Osteocyte (in vitro differentiated cells): Measurements from ENCODE around the gene TPD52L2. TPM values are rescaled to one million over a fixed set of nuclear protein-coding genes. Genes with fewer than 3 reads are reported as not detected.
A peak's percentile ranks its signal among the peaks of the same experiment; 100 is the strongest.
"Not testable (repeated sequence)": the region's sequence is repeated elsewhere in the genome, so short reads cannot be mapped to it uniquely, and the experiment has no call there.

Experiments
- DNase-seq: peaks from one replicate; pipeline ENCODE4 v3.0.0; 2021; ENCODE audit warnings: mixed read lengths; ENCODE audit not compliant: unreplicated experiment; ENCODE audit errors: extremely low spot score
- H3K27ac Mint-ChIP-seq: one replicate; pipeline ENCODE4 v1.8.0; 2021; ENCODE audit warnings: mild to moderate bottlenecking, mixed read lengths; ENCODE audit not compliant: unreplicated experiment
- H3K27me3 Mint-ChIP-seq: one replicate; pipeline ENCODE4 v1.8.0; 2021; ENCODE audit warnings: mixed read lengths; ENCODE audit not compliant: unreplicated experiment
- H3K36me3 Mint-ChIP-seq: one replicate; pipeline ENCODE4 v1.8.0; 2021; ENCODE audit warnings: mixed read lengths; ENCODE audit not compliant: unreplicated experiment
- H3K4me1 Mint-ChIP-seq: one replicate; pipeline ENCODE4 v1.8.0; 2021; ENCODE audit warnings: mixed read lengths; ENCODE audit not compliant: unreplicated experiment
- H3K4me3 Mint-ChIP-seq: one replicate; pipeline ENCODE4 v1.8.0; 2021; ENCODE audit warnings: mild to moderate bottlenecking, moderate library complexity, mixed read lengths; ENCODE audit not compliant: unreplicated experiment
- H3K9me3 Mint-ChIP-seq: one replicate; pipeline ENCODE4 v1.8.0; 2021; ENCODE audit warnings: mixed read lengths; ENCODE audit not compliant: unreplicated experiment
- total RNA-seq: library from RNA; stranded (reverse); gene quantifications from 2 replicates; pipeline ENCODE4 v1.2.1, GENCODE V29; 2021
- TF ChIP-seq, protein P1 (sequence below): fragments of 200-600 bp; sonication (generic); IDR thresholded peaks from 2 replicates; pipeline ENCODE4 v1.5.0; 2021; ENCODE audit warnings: antibody characterized with exemption, mild to moderate bottlenecking, moderate library complexity

The TPD52L2 gene
- total RNA-seq, 1 donor from 2014 or later, result 102 TPM

DNA sequence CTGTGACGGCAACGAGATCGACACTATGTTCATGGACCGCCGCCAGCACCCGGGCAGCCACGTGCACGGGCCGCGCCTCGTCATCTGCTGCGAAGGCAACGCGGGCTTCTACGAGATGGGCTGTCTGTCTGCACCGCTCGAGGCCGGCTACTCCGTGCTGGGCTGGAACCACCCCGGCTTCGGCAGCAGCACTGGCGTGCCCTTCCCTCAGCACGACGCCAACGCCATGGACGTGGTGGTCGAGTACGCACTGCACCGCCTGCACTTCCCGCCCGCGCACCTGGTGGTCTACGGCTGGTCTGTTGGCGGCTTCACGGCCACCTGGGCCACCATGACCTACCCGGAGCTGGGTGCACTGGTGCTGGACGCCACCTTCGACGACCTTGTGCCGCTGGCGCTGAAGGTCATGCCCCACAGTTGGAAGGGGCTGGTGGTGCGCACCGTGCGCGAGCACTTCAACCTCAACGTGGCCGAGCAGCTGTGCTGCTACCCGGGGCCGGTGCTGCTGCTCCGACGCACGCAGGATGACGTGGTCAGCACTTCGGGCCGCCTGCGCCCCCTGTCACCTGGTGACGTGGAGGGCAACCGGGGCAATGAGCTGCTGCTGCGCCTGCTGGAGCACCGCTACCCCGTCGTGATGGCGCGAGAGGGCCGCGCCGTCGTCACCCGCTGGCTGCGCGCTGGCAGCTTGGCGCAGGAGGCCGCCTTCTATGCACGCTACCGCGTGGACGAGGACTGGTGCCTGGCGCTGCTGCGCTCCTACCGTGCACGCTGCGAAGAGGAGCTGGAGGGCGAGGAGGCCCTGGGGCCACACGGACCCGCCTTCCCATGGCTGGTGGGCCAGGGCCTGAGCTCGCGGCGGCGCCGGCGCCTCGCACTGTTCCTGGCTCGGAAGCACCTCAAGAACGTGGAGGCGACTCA, 2.8 kb upstream of the TPD52L2 start:
- Mint-ChIP-seq H3K27ac (no peak overlapping the region), H3K4me1 (peaks cover 44% of the 10 kb centered on the region), H3K27me3 (no peaks in the 10 kb centered on the region), H3K36me3 (no peaks in the 10 kb centered on the region), H3K9me3 (no peaks in the 10 kb centered on the region), H3K4me3 (no peak overlapping the region)
- DNase-seq, result no peak
- TF ChIP-seq, protein P1, sequence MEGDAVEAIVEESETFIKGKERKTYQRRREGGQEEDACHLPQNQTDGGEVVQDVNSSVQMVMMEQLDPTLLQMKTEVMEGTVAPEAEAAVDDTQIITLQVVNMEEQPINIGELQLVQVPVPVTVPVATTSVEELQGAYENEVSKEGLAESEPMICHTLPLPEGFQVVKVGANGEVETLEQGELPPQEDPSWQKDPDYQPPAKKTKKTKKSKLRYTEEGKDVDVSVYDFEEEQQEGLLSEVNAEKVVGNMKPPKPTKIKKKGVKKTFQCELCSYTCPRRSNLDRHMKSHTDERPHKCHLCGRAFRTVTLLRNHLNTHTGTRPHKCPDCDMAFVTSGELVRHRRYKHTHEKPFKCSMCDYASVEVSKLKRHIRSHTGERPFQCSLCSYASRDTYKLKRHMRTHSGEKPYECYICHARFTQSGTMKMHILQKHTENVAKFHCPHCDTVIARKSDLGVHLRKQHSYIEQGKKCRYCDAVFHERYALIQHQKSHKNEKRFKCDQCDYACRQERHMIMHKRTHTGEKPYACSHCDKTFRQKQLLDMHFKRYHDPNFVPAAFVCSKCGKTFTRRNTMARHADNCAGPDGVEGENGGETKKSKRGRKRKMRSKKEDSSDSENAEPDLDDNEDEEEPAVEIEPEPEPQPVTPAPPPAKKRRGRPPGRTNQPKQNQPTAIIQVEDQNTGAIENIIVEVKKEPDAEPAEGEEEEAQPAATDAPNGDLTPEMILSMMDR, result no peak

DNA sequence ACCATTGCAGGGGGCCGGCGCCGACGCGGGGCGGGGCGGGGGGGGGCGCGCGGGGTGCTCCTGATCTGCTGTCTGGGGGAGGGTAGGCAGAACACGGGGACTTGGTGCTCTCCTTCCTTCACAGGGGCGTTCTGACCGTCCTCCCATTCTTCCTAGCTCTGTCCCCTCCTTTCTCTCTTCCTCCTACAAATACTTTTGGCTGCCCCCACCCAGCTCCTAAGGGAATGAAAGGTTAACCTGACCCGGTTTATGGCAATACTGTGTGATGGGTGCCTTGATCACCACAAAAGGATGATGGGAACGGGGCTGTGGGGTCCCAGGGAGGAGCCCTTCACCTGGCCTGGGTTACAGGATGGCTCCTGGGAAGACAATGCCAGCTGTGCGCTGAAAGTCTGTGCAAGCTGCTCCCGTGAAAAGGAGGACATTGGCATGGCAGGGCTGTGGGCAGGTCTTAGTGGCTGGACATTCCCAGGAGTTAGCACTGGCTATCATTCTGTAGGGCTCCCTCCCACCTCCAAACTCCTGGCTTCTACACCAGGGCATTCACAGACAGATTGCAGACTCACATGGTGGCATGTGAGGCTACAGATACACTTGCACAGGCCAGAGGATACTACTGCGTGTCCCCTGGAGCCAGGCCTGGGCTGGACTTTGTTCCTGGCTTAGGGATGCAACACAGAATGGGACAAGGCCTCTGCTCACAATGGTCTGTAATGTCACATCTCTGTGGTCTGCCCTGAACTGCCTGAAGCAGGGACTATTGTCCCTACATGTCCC, 1.9 kb upstream of the TPD52L2 start:
- TF ChIP-seq, protein P1, result no peak
- H3K27ac Mint-ChIP-seq, result peak overlapping the region; percentile 84
- DNase-seq, result no peak

DNA sequence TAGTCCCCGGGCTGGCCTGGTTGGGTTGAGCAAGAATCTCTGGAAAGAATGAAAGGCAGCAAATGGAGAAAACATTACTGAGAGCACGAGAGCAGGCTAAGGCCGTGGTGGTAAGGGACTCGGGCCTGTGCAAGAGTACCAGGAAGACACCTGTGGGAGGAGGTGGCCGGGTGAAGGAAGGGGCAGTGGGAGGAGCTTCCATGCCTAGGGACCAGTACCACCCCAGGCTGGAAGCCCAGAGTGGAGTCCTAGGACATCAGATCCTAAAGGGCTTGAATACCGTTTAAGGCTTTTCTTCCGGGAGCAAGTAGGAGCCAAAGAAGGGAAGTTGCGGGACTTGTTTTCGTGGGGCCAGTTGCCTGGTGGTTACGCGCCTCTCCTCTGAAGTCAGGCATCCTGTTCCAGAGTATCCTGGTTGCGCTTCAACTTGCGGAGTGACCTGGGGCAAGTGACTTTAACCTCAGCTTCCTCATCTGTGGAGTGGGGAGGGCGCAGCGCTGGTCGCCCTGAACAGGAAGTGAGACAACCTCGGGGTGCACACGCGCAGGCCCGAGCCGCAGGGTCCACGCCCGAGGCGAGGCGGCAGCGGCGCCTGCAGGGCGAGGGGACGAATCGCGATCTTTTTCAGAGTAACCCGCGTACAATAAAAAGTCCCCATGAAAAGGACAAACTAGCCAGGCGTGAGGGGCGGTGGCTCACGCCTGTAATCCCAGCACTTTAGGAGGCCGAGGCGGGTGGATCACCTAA, 1.1 kb upstream of the TPD52L2 start:
- peak overlapping the region; percentile 91 for H3K4me3 Mint-ChIP-seq
- H3K27me3 Mint-ChIP-seq, result no peaks in the 10 kb centered on the region
- H3K36me3 Mint-ChIP-seq, result peaks cover 4% of the 10 kb centered on the region
- peaks cover 33% of the 10 kb centered on the region for H3K4me1 Mint-ChIP-seq
- DNase-seq, result no peak
- no peaks in the 10 kb centered on the region for H3K9me3 Mint-ChIP-seq
- H3K27ac Mint-ChIP-seq, result peak overlapping the region; percentile 84
- TF ChIP-seq, protein P1, result peak; percentile 68

More for the DNA sequence above, 1.9 kb upstream of the TPD52L2 start:
- Mint-ChIP-seq H3K4me3 (peak overlapping the region; percentile 91), H3K9me3 (no peaks in the 10 kb centered on the region), H3K27me3 (no peaks in the 10 kb centered on the region), H3K36me3 (peaks cover 2% of the 10 kb centered on the region), H3K4me1 (peaks cover 39% of the 10 kb centered on the region)

DNA sequence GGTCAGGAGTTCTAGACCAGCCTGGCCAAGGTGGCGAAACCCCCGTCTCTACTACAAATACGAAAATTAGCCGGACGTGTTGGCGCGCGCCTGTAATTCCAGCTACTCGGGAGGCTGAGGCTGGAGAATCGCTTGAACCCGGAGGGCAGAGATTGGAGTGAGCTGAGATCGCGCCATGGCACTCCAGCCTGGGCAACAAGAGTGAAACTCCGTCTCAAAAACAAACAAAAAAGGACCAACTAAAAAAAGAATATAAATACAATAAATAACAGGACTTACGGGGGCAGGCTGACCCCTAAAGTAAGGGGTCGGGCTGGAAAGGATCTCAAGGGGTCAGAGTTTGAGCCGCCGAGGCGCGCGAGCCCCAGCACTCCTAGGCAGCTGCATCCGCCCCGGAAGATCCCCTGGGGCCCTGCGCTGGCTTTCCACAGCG, 509 bp upstream of the TPD52L2 start:
- no peak for DNase-seq
- Mint-ChIP-seq H3K4me3 (peak overlapping the region; percentile 91), H3K27me3 (no peaks in the 10 kb centered on the region), H3K27ac (peak overlapping the region; percentile 84), H3K4me1 (peaks cover 27% of the 10 kb centered on the region), H3K36me3 (peaks cover 5% of the 10 kb centered on the region), H3K9me3 (no peaks in the 10 kb centered on the region)
- TF ChIP-seq, protein P1, result no peak

DNA sequence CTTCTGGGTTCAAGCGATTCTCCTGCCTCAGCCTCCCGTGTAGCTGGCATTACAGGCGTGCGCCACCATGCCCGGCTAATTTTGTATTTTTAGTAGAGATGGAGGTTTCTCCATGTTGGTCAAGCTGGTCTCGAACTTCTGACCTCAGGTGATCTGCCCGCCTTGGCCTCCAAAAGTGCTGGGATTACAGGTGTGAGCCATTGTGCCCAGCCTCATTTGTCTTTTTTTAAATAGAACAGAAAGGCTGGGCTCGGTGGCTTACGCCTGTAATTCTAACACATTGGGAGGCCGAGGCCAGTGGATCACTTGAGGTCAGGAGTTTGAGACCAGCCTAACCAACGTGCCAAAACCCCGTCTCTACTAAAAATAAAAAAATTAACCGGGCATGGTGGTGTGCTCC, 2.0 kb downstream of the TPD52L2 start:
- Mint-ChIP-seq H3K36me3 (peaks cover 11% of the 10 kb centered on the region), H3K4me3 (peak overlapping the region; percentile 91), H3K4me1 (peaks cover 25% of the 10 kb centered on the region)
- H3K9me3 Mint-ChIP-seq, DNase-seq, H3K27me3 Mint-ChIP-seq, H3K27ac Mint-ChIP-seq: not testable (repeated sequence)
